GM19467 (cell line): ENCODE results near the gene LRRC74B.
"Not testable (repeated sequence)": the region's sequence is repeated elsewhere in the genome, so short reads cannot be mapped to it uniquely, and the experiment has no call there.

Source experiments
- ATAC-seq: cut with Tn5 transposase; IDR thresholded peaks from one replicate; pipeline ENCODE4 v1.9.1; 2021; ENCODE audit warnings: mild to moderate bottlenecking, moderate library complexity; ENCODE audit not compliant: unreplicated experiment

LRRC74B gene

GRCh38 chr22:21031545-21032036, 14.2 kb upstream of the LRRC74B start:
- no peak for ATAC-seq

DNA sequence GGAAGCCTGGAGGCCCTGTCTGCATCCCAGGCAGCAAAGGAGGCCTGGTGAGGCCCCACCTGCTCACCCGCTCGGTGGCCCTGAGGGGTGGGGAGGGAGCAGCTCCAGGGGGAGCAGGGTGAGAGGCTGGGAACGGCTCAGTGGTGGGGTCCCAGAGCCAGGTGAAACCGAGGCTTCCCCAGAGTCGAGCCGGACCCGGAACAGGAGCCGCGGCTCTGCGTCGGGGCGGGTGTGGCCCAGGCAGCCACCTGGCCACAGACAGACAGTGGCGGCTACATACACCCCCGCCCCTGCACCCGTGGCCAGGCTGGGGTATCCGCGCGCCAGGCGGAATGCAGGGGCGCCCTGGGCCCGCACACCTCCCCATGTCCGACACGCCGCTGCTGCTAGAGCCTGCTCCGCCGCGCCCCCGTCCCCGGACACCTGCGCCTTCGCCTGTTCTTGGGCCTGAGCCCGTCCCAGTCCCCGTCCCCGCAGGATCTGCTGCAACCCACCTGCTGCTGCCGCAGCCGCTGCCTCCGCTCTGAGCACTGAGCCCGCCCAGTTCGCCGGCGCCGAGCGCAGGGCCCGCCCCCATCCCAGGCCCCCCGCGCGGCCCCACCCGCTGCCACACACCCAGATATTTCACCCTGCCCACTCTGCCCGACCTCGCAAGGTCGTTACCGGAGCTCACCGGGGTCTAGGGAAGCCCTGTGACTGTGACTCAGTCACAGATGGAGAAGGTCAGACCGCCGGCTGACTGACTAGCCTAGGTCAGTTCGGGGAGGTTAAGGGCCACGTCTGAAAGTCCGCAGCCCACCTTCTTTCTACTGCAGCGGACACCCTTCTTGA, 13.5 kb upstream of the LRRC74B start, which contains the start of gene SLC7A4:
Gene SLC7A4 (minus strand): TSS at position 525 of the 831 bp plus-strand sequence. CDS start 749 bp downstream, outside the sequence.
- no peak for ATAC-seq

- no peak for ATAC-seq
Observed at GRCh38 chr22:21032868-21033688, 12.7 kb upstream of the LRRC74B start.

- ATAC-seq: no peak
Observed at GRCh38 chr22:21033895-21034294, 11.9 kb upstream of the LRRC74B start.

DNA sequence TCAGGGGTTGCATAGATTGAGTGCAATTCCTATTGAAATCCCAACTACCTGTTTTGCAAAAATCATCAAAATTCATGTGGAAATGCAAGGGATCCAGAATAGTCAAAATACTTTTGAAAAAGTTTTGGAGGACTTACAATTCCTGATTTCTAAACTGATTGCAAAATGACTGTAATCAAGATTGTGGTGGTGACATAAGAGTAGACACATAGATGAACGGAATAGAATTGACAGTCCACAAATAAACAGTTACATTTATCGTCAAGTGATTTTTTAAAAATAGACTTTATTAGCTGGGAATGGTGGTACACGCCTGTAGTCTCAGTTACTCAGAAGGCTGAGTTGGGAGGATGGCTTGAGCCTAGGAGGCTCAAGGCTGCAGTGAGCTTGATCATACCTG, 10.8 kb upstream of the LRRC74B start:
- no peak for ATAC-seq

DNA sequence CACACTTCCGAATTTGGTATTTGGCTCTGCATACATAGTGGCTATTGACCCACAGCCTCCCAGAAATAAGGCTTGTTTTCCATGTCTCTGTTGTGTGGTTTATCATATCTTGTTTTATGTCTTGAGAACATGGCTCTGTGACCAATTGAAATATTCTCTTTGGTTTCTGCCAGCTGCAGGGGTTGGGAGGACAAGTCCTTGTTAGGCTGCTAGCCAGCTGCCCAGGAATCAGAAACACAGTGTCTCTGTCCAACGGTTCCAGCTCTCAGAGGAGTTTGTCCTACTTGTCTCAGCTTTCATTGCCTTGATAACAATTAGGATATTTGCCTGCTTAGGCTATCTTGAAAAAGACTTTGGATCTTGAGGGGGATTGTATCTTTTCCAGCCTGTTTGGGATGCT, 7.3 kb upstream of the LRRC74B start:
- ATAC-seq: no peak

DNA sequence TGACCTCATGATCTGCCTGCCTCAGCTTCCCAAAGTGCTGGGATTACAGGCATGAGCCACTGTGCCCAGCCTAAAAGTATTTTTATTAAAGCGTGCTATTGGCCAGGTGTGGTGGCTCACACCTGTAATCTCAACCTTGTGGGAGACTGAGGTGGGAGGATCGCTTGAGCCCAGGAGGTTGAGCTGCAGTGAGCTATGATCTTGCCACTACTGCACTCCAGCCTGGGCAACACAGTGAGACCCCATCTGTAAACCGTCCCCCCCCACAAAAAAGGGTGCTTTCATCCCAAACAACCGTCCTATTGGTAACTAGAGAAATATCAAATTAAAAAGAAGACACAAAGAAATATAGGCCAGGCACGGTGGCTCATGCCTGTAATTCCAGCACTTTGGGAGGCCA, 6.6 kb upstream of the LRRC74B start:
- ATAC-seq: not testable (repeated sequence)

GRCh38 chr22:21041937-21042336, 3.8 kb upstream of the LRRC74B start:
- no peak for ATAC-seq

DNA sequence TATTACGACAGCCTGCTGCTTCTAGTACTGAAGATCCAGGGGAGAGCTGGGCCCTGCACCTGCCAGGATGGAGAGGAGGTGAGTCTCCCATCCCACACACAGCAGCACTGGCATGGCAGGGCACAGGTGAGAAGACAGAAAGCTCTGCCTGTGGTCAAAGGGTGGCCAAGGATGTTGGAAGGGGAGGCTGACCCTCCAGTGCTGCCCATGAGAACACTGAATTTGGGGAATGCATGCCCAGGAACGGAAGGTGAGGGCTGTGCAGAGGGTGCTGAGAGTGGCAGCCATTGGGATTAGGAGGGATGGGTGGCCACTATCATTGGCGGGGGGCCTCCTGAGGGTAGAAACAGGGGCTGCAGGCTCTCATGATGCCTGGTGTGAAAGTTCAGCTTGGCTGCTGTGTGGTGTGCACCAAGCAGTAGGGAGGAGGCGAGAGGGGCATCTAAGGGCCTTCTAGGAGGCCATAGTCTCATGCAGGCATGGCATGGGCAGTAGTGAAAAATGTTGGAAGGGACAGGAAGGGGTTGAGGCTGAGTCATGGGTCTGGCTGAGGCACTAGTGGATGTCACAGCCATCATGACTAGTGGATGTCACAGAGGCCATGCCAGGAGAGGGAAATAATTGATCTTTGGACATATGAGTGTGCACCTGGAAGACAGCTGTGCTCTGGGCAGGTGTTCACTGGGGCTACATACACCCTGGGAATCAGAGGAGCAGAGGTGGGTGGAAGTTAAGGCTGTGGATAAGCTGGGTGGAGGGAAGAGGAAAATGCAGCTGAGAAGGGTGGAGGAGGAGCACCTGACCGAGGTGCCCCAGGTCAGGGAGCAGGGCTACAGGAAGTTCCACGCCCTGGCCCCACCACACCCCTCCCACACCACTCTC, 2.5 kb upstream of the LRRC74B start:
- no peak for ATAC-seq

- no peak for ATAC-seq
Observed at GRCh38 chr22:21043860-21044535, 1.7 kb upstream of the LRRC74B start.

DNA sequence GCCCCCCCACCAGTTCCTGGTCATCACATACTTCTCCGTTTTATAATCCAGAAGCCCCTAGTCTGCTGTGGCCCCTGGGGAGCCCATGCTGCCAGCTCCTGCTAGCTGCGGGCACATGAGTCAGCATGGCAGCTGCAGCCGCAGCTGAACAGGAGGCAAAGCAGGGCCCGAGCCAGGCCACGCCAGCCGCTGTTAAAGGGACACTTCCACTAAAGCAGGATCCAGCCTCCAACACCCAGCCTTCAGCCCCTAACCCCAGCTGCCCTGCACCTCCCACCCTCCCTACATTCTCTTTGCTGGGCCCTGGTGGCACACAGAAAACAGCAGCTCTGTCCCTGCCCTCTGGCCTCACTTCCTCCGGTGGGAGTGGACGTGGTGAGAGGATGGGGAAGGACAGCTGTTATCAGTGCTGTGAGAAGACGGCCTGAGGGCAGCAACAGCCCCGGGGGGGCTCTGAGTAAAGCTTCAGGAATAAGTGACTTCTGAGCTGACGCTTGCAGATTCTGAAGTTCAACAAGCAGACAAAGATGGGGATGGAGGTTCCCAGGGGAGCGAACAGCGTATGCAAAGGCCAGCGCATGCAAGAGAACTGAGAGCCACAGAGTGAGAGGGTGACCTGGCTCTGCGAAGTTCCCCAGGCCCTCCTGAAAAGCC, 688 bp upstream of the LRRC74B start:
- ATAC-seq: no peak

DNA sequence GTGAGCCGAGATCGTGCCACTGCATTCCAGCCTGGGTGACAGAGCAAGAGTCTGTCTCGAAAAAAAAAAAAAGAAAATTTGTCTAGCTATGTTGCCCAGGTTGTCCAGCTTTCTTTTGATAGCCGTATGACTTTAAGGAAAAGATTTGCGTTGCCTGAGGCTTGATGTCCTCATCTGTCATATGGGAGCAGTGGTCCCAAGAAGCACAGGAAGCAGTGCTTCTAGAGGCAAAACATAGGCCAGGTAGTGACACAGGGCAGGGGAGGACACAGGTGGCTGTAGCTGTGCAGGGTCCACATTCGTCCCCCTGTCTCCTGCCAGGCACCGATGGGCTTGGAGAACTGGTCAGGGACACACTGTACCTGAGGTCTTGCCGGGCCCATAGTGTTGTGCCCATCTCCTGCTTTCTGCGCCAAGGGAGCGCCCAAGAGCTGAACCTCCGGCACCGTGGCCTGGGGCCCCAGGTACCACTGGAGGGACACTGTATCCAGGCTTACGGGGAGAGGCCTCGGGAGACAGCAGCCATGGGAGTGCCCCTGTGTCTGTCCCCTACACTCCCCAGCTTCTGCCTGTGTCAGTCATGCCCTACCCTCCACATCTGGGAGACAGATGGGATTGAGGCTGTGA, 1.4 kb downstream of the LRRC74B start:
- ATAC-seq: no peak

DNA sequence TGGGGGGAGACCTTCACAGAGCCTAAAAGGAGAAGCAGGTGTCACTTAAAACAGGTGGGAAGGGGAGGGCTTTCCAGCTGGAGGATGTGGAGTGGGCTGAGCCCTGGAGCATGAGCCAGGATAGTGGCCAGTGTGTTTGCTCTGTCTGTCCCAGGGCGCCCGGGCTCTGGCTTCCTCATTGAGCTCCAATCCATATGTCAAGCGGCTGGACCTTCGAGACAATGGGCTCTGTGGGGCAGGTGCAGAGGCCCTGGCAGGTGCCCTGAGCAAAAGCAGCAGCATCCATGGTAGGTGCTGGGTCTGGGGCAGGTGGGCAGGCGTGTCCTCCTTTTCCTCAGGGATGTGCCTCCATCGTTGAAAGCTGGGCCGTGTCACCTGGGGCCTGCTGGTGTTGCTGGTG, 2.0 kb downstream of the LRRC74B start:
- no peak for ATAC-seq

GRCh38 chr22:21048448-21048847, 2.7 kb downstream of the LRRC74B start:
- not testable (repeated sequence) for ATAC-seq

DNA sequence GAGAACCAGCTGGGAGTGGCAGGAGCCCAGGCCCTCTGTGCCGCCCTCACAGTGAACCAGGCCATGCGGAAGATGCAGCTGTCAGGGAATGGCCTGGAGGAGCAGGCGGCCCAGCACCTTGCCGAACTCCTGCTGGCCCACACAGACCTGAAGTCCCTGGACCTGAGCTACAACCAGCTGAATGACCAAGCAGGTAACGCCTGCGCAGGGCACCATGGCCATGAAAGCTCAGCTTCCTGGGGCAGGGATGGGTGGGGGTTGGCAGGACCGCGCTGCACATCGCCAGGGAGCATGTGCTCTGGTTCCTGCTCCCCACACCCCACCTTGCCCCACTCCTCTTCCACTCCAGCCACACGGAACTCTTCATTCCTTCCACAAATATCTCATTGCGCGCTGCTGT, 3.2 kb downstream of the LRRC74B start:
- not testable (repeated sequence) for ATAC-seq

GRCh38 chr22:21051145-21051830, 5.5 kb downstream of the LRRC74B start:
- ATAC-seq: no peak

- no peak for ATAC-seq
Observed at GRCh38 chr22:21051831-21052400, 6.2 kb downstream of the LRRC74B start.

GRCh38 chr22:21052715-21053459, 7.1 kb downstream of the LRRC74B start:
- no peak for ATAC-seq
